Measurements from ENCODE around the gene PSMC3IP.
"Not testable (repeated sequence)": the region's sequence is repeated elsewhere in the genome, so short reads cannot be mapped to it uniquely, and the experiment has no call there.

PSMC3IP gene, protein sequence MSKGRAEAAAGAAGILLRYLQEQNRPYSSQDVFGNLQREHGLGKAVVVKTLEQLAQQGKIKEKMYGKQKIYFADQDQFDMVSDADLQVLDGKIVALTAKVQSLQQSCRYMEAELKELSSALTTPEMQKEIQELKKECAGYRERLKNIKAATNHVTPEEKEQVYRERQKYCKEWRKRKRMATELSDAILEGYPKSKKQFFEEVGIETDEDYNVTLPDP

DNA sequence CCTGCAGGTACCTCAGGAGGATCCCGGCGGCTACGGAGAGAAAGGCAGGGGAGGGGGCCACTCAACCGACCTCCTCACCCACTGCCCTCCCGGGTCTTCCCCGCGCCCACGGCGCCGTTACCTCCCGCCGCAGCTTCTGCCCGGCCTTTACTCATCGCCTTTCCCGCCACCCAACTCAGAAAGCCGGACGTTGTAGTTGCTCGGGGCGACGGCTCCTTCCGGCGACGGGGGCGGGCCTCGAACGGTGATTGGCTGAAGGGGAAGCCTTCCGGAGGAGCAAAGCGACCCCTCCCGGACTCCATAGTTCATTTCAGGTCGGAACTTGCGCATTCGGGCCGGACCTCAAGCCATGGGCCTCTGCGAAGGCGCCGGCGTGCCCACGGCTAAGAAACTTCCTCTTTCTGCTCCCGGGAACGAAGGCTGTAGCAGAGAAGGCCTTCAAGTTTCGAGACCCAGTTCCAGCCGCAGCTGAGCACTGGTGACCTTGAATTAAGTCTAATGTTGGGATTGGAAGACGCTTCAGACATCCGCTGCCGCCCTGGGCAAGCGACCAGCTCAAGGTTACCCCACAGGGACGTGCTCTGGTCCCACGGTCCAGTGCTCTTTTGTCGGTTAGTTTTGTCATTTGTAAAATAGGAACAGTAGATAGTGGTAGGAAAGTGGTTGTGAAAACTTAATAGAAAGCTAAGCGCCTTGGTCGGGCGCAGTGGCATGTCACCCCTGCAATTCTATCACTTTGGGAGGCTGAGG, at the start of gene PSMC3IP:
Gene PSMC3IP (minus strand): TSS at position 198 of the 750 bp plus-strand sequence. CDS start 43 bp downstream, at position 155.
- peak; percentile 75 to 86 for DNase-seq

DNA sequence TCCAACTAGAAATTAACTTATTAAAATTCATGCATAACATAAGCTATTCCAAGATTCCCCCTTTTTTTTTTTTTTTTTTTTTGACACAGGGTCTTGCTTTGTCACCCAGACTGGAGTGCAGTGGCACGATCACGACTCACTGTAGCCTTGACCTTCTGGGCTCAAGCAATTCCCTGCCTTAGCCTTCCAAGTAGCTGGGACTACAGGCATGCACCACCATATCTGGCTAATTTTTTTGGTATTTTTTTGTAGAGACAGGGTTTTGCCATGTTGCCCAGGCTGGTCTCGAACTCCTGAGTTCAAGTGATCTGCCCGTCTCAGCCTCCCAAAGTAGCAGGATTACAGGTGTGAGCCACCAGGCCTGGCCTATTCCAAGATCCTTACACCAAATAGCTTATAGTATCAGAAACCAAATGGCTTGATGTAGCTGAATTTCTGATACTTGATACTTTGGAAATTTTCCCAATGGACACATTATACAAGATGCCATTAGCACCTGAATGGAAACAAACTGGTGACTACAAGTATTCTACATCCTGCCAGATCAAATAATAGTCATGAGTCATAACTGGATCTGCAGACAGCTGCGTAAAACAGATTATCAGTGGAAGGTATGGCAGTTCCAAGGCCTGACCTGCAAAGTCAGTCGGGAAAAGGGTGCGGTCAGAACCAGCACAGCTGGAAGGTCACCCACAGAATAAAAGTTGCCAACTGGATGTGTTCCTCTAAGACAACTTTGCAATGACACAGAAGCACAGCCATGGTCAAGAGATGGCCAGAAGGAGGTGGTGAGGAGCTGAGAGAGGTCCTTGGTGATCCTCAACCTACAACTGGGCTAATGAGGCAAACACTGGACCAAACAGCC, 46.4 kb upstream of the PSMC3IP start:
- DNase-seq, result no peak

DNA sequence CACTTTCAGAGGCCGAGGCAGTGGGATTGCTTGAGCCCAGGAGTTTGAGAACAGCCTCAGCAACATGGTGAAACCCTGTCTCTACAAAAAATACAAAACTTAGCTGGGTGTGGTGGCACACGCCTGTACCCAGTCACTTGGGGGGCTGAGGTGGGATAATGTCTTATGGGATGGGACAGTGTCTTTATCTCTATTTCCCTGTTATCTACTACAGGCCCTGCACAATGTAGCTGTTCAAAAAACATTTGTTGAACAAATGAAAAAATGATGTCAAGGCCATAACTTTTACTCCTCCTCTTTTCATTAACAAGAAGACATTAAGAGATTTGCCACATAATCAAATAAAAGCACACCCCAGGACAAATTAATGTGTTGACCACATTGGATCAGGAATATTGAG, 45.7 kb upstream of the PSMC3IP start:
- no peak for DNase-seq

DNA sequence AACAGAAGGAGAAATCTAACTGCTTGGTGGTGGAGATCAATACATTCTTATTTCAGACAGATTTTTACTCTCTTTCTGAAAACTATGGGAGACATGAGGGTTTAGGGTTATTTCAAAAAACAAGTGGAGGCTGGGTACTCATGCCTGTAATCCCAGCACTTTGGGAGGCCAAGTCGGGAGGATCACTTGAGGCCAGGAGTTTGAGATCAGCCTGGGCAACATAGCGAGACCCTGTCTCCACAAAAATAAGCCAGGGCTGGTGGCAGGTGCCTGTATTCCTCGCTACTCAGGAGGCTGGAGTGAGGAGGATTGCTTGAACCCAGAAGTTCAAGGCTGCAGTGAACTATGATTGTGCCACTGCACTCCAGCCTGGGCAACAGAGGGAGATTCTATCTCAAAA, 44.5 kb upstream of the PSMC3IP start:
- DNase-seq, result not testable (repeated sequence)

DNA sequence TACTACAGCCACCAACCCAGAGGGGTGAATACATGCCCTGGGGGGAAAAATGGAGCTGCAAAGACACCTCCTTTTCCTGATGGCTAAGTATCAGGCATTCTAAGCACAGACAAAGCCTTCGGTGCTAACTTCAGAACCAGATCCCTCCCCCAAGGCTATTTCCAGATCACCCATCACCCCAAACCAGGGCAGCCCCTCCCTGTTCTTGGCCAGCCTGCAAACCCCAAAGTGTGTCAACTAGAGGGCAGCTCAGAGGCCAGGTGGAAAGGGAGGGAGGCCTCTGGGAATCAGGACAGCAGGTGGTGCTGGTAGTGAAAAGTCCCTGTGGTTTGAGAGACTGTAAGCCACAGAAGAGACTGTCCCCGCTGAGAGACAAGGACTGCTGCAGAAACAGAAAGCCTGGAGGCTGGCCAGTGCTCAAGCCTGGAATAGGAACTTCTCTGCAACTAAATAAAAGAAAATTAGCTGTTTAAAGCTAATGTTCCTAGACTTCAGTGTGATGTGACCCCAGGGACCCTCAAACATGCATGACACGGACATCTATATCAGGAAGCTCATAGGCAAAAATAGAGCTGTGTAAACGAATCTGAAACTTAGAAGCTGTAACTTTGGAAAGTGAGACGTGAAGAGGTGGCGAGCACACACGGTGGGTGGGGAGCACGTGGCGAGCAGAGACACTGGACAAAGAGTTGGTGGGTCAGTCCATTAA, 41.1 kb upstream of the PSMC3IP start:
- peak in 1 of 2 experiments; percentile 36 for DNase-seq

DNA sequence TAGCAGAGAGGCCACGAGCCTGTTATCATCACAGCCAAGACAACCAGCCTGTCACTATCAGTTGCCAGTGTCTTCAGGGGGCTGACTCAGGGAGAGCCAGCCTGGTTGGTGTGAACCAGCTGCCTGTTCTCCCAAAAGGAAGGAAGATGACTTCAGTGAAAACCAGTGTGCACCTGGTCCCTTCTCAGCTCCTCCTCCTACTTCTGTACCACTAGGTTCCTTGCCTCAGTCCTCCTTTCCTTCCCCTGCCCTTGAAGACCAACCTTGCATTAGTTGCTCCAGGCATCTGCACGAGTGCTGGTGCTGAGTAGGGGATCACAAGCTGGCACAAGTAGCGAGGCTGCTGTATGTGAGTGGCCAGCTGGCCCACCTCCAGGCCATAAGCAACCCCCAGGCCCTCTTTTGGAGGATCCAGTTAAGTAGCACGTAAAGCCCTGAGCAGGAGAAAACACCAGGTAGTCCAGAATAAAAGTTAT, 40.5 kb upstream of the PSMC3IP start:
- no peak for DNase-seq

DNA sequence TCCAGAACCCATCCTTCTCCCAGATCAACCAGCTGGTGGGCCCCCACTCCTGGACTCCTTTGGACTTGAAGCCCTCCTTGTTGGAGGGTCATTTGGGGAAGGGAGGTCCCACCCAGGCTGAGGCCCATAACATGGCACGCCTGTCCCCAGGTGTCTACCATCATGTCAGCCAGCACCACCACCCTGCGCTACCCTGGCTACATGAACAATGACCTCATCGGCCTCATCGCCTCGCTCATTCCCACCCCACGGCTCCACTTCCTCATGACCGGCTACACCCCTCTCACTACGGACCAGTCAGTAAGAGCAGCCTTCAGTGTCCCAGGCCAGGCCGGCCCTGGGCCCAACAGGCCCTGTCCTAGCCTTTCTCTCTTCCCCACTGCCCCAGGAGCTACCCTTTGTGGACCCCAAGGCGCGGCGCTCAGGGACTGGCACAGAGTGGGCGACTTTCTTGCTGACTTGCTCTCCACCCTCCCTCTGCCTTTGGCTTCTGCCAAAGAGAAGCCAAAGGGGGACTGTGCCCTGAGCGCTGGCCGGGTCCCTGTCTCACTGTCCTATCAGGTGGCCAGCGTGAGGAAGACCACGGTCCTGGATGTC, 36.3 kb upstream of the PSMC3IP start:
- DNase-seq, result no peak

DNA sequence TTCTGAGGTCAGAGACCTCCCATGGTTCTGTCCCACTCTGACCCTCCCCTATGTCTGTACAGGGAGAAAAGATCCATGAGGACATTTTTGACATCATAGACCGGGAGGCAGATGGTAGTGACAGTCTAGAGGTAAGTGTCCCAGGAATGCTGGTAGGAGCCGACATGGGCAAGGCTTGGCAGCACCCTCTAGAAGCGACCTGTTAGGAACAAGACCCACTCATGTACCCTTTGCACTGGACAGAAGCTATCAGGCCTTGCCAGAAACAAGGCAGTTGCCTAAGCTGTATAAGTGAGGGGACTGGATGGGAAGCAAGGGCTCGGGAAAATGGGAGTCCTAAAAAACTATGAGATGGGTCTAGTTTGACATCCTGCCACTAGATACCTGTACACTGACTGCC, 34.5 kb upstream of the PSMC3IP start:
- no peak for DNase-seq

DNA sequence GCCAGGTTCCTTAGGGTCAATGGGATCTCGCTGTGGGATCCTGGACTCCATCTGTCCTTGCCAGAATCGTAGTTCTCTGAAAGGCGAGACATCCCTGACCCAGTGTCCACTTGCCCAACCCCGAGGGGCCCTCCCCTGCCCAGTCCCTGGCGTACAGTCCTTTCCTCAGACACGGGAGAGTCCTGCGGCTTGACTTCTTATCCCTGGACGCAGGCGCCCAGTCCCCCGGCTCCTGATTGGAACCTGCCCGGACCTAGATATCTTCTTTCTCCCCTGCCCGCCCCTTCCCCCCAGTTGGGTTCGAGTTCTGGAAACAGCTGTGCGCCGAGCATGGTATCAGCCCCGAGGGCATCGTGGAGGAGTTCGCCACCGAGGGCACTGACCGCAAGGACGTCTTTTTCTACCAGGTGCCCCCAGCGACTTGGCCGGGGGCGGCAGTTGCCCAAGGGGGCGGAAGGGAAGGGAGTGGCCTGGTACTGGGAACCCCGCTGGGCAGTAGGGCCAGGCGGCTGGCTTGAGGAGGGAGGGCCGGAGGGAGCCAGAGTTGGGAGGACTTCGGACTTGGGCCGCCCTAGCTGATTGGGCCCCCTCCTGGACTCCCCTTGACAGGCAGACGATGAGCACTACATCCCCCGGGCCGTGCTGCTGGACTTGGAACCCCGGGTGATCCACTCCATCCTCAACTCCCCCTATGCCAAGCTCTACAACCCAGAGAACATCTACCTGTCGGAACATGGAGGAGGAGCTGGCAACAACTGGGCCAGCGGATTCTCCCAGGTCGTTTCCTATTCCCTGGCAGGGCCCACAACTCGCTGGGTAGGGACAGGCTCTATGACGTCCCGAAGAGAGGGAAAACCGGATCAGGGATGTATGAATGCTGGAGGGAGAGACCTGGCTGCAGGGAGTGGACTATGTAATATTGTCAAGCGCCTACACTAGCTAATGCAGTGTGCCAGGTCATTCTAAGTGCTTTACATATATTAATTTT, 32.6 kb upstream of the PSMC3IP start:
- DNase-seq, result not testable (repeated sequence)

DNA sequence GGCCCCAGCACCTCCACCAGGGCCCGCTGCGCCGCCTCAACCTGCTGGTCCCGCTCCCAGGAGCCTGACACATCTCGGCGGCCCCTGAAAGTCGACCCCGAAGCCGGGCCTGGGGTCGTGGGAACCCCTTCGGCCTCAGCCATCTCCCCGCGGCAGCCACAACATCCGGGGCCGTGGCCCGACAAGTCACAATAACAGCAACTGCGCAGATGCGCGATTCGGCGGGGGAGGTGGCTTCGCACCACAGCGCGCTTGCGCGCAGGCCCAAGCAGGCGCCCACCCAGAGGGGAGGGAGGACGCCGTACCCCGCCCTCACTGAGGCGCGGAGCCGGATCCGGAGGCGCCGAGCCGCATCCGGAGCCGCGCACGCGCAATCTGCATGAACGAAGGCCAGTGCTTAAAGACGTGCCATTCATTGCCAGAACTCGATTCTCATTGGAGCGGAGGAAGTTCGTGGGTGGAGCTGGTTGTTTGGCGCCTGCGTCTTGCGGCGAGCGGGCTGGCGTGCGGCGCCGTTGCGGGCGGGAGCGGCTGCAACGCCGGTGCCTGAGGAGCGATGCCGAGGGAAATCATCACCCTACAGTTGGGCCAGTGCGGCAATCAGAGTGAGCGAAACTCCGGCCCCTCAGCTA, 31.8 kb upstream of the PSMC3IP start, which contains the start of the genes RETREG3 and TUBG1:
Gene RETREG3 (minus strand): TSS at position 193 of the 632 bp plus-strand sequence. CDS start 50 bp downstream, at position 143.
Gene TUBG1 (plus strand): TSS at position 502 of the 632 bp plus-strand sequence. CDS start 55 bp downstream, at position 557.
- peak; percentile 94 to 98 for DNase-seq

DNA sequence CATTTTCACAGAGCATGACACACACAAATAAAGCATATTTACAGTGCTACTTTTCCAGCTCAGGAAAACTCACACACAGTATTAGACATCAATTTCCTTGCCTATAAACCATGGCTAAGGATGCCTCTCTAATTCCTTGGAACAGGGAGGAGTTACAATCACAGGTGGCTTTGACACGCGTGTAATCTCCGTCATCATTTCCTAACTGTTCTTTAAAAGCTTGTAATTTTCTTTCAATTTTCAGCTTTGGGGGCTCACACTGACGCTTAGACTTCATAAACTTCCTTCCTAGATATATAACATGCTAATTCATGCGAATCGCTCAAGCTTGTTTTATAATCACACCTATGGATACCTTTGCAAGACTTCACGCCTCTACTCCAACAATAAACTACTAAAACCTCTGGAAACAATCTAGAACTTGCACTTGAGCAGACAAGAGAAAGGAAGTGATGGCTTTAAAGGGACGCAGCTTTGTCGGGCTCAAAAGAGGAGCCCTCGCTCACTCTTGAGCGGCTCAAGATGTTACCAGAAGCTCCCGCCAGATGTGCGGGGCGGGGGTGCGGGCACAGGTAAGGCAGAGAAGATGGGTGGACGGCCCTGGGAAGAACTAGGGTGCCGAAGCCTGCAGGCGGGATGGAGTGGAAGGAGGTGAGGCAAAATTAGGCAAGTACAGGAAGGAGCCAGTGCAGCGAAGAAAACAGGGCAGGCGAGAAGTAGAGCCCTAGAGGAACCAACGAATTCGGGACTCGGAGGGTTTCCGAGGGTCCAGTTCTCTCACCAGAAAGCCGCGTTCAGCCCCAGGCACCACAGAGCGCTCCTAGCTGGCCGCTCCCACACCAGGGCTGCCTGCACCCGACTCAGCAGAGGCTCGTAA, 31.0 kb upstream of the PSMC3IP start:
- DNase-seq, result no peak

DNA sequence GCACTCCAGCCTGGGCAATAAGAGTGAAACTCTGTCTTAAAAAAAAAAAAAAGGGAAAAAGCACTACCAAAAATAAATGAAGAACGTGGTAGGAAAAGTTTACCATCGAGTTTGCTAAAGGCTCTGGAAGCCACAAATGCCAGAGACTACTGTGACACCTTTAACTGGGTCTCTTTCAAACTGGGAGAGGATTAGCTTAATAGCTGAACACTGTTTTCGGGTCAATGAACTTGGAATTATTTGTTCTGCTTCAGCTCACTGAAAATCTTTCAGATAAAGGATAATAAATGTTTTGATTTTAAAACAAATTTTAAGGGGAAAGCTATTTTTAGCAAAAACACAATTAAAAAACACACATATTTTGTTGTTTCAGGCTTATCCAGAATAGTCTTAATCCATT, 30.2 kb upstream of the PSMC3IP start:
- no peak for DNase-seq

DNA sequence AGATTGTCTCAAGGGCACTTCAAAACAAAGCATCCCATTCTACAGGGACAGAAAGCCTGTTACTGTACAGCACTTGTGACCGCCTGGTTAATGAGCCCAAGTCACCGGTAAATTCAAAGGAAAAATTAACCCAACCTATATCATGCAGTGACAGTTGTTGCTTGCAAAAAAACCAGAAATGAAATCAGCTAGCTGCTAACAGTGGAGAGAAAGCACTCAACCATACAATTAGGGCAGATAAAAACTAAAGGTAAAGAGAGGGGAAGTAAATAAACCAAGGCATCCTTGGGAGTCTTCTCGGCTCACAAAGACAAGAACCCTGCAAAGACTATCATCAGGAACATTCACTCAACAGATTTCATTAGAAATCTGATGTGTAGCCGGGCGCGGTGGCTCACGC, 25.8 kb upstream of the PSMC3IP start:
- no peak for DNase-seq

DNA sequence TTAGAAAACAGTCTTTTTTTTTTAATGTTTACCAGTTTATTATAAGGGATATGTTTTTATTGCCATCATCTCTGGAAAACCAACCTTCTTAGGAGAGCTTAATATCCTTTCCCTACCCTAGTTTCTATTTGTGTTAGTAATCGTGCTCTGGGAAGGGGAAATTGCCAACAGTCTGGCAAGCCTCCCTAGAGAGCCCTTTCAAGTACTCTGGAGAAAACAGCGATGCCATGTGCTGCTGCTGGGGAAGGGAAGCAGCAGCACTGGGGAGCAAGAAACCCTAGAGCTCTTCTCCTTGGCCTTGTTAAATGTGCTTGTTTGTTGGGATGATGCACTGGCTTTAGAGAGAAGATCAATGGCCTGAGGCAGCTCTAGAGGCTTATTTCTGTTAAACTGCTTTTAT, 21.4 kb upstream of the PSMC3IP start:
- peak in 1 of 2 experiments; percentile 10 for DNase-seq

DNA sequence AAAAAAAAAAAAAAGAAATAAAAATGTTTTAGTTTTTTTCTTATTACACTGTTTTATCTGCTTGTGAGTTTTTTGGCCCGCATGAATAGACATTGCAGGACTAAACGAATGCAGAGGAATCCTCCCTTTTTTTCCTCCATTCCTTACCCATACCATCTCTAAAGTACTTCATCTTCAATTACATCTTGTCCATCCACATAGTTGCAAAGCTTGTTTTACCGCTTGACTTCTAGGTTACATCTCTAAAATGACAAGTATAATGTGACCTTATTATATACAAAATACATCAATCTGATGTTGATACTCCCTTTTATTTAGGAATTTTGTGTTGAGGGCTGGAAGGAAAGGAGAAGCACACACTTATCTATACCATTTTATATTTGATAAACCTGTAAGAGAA, 18.9 kb upstream of the PSMC3IP start:
- DNase-seq, result no peak

DNA sequence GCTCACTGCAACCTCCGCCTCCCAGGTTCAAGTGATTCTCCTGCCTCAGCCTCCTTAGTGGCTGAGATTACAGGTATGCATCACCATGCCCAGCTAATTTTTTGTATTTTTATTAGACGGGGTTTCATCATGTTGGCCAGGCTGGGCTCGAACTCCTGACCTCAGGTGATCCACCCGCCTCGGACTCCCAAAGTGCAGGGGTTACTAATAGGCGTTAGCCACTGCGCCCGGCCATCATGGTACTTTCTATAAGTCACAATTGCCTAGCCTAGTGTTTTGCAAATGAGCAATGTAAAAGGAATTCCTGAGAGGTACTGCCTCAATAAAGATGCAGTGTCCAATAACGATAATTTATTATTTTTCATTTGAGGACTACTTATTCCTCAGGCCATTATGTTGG, 13.9 kb upstream of the PSMC3IP start:
- DNase-seq, result no peak

DNA sequence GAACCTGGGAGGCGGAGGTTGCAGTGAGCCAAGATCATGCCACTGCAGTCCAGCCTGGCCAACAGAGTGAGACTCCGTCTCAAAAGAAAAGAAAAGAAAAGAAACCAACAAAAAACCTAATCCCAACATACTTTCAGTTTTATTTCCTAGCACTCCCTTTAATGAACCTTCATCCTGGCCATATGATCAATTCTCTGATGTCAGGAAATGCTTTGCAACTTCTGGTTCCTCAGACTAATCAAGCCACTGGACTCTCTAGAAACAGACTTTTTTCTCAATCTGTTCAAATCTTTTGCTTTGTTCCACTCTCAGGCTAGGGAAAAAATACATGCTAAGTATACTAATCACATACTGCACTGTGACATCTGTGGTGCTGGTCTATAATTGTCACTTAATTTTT, 13.4 kb upstream of the PSMC3IP start:
- no peak for DNase-seq

DNA sequence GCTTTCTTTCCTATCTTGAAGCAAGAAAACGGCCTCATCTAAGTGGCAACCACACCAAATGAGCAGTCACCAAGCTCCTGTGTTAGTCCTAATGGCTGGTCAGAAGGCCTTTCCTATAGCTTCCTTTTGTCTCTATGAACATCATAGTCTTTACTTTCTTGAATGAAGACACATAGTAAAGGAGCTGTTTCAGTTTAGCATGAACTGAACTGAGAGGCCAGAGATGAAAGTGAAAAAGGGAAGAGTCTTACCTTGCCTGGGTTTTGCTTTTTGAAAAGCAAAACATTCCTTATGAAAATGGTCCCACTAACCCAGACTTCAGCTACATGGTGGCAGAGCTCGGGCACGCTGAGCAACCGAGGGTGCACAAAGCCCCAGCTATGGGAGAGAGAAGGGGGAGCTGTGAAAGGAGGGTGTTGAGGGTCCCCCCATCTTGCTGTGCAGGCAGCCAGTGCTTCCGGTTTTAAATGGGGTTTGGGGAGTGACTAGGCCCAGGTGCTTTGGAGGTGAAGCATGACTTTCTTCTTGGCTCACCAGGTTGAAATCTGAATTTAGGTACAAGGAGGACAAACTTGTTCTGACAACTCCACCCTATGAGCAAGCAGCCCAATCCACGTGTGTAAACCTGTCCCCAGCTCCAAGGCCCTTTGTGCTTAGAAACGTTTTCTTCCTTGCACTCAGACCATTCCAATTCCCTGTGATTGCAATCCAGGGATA, 9.1 kb upstream of the PSMC3IP start:
- DNase-seq, result no peak

DNA sequence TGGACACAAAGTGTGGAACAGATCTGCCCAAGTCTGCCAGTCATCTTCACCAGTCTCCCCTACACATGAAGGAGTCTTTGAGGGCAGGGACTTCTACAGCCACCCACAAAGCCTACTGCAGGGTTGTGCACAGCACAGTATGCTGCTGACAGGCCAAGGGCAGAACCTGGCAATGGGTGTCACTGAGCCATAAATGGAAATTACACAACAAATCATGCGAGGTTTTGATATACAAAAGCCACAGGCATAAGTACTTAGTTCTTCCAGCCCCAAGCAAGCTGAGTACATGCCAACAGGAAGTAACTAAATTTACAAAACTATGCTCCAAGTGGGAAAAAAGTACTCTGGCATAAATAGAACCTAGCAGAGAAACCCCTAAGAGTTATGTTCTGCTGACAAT, 7.8 kb upstream of the PSMC3IP start:
- no peak for DNase-seq

Data from NCI-H187 (cell line).